Glutamatergic neuron (in vitro differentiated cells): ENCODE data around the gene DENND5B. TPM values are rescaled to one million over a fixed set of nuclear protein-coding genes. Genes with fewer than 3 reads are reported as not detected.

Experiments used
- DNase-seq: peaks from one replicate; pipeline ENCODE4 v3.0.0; 2022
- H3K27ac Mint-ChIP-seq: one replicate; pipeline ENCODE4 v1.8.0; 2020; ENCODE audit warnings: mild to moderate bottlenecking, mixed read lengths, inconsistent platforms; ENCODE audit not compliant: unreplicated experiment
- H3K27me3 Mint-ChIP-seq: one replicate; pipeline ENCODE4 v1.8.0; 2020; ENCODE audit warnings: mild to moderate bottlenecking, moderate library complexity, mixed read lengths, inconsistent platforms; ENCODE audit not compliant: unreplicated experiment
- H3K36me3 Mint-ChIP-seq: one replicate; pipeline ENCODE4 v1.8.0; 2020; ENCODE audit warnings: mild to moderate bottlenecking, mixed read lengths, inconsistent platforms; ENCODE audit not compliant: unreplicated experiment
- H3K4me1 Mint-ChIP-seq: one replicate; pipeline ENCODE4 v1.8.0; 2020; ENCODE audit warnings: mild to moderate bottlenecking, low read depth, mixed read lengths, inconsistent platforms; ENCODE audit not compliant: unreplicated experiment
- H3K4me3 Mint-ChIP-seq: one replicate; pipeline ENCODE4 v1.8.0; 2020; ENCODE audit warnings: mild to moderate bottlenecking, mixed read lengths, inconsistent platforms; ENCODE audit not compliant: unreplicated experiment
- H3K9me3 Mint-ChIP-seq: one replicate; pipeline ENCODE4 v1.8.0; 2020; ENCODE audit warnings: mild to moderate bottlenecking, moderate library complexity, mixed read lengths, inconsistent platforms; ENCODE audit not compliant: unreplicated experiment
- CTCF ChIP-seq: fragments of 200-600 bp; sonication (generic); IDR thresholded peaks from one replicate; pipeline ENCODE4 v1.5.0; 2021; ENCODE audit not compliant: partially characterized antibody, unreplicated experiment
- total RNA-seq: library from RNA; stranded (reverse); fragmentation: NEBNext Ultra II Directional; extraction: Animal tissue kit (Norgen Biotek cat#: 25700); gene quantifications from one replicate; pipeline ENCODE4 v1.2.1, GENCODE V29; 2021; ENCODE audit not compliant: unreplicated experiment

DENND5B gene
- total RNA-seq, 1 donor from 2014 or later, result 45.6 TPM

GRCh38 chr12:31526158-31526546, 64.8 kb downstream of the DENND5B start:
- TF ChIP-seq CTCF, result no peak
- H3K27me3 Mint-ChIP-seq, result no peaks in the 10 kb centered on the region
- H3K4me3 Mint-ChIP-seq, result no peak overlapping the region
- H3K27ac Mint-ChIP-seq, result no peak overlapping the region
- peaks cover 6% of the 10 kb centered on the region for H3K4me1 Mint-ChIP-seq
- no peaks in the 10 kb centered on the region for H3K36me3 Mint-ChIP-seq
- no peaks in the 10 kb centered on the region for H3K9me3 Mint-ChIP-seq
- no peak for DNase-seq

- no peak overlapping the region for H3K4me3 Mint-ChIP-seq
- no peak for TF ChIP-seq CTCF
- H3K27ac Mint-ChIP-seq, result no peak overlapping the region
- no peaks in the 10 kb centered on the region for H3K36me3 Mint-ChIP-seq
- no peaks in the 10 kb centered on the region for H3K9me3 Mint-ChIP-seq
- no peak for DNase-seq
- peaks cover 6% of the 10 kb centered on the region for H3K4me1 Mint-ChIP-seq
- no peaks in the 10 kb centered on the region for H3K27me3 Mint-ChIP-seq
Measured at GRCh38 chr12:31525496-31526157, 65.3 kb downstream of the DENND5B start.

DNA sequence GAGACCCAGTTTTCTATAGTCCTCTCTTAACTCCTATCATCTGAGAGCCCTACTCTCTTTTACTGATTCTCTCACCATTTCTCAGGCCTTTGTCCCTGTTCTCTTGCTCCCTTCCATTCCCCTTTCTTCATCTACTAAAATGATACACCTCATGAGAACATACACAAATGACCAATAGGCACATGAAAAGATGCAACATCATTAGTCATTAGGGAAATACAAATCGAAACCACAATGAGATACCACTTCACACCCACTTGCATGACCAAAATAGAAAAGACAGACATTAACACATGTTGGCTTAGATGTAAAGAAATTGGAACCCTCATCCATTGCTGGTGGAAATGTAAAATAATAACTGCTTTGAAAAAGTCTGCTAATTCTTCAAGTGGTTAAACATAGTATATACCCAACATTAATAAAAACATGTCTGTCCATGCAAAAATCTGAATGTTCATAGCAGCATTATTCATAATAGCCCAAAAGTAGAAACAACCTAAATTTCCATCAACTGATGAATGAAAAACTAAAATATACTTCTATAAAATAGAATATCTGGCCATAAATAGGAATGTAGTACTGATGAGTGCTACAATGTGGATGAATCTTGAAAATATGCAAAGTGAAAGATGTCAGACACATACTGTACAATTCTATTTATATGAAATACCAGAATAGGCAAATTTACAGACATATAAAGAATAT, 66.0 kb downstream of the DENND5B start:
- Mint-ChIP-seq H3K9me3 (no peaks in the 10 kb centered on the region), H3K36me3 (no peaks in the 10 kb centered on the region), H3K4me3 (no peak overlapping the region), H3K4me1 (peaks cover 6% of the 10 kb centered on the region), H3K27ac (no peak overlapping the region), H3K27me3 (no peaks in the 10 kb centered on the region)
- DNase-seq, result no peak
- TF ChIP-seq CTCF, result no peak

- no peaks in the 10 kb centered on the region for H3K9me3 Mint-ChIP-seq
- peaks cover 17% of the 10 kb centered on the region for H3K4me1 Mint-ChIP-seq
- H3K27me3 Mint-ChIP-seq, result no peaks in the 10 kb centered on the region
- H3K27ac Mint-ChIP-seq, result no peak overlapping the region
- H3K4me3 Mint-ChIP-seq, result no peak overlapping the region
- no peak for TF ChIP-seq CTCF
- DNase-seq, result no peak
- H3K36me3 Mint-ChIP-seq, result no peaks in the 10 kb centered on the region
Measured at GRCh38 chr12:31523306-31523705, 67.6 kb downstream of the DENND5B start.

GRCh38 chr12:31522607-31523006, 68.3 kb downstream of the DENND5B start:
- Mint-ChIP-seq H3K27ac (no peak overlapping the region), H3K9me3 (no peaks in the 10 kb centered on the region), H3K27me3 (no peaks in the 10 kb centered on the region), H3K4me3 (no peak overlapping the region), H3K4me1 (peaks cover 24% of the 10 kb centered on the region), H3K36me3 (no peaks in the 10 kb centered on the region)
- no peak for DNase-seq
- TF ChIP-seq CTCF, result no peak
